H1 (cell line): ENCODE measurements around the gene HCST. TPM values are rescaled to one million over a fixed set of nuclear protein-coding genes. Genes with fewer than 3 reads are reported as not detected.

ENCODE experiments used
- CTCF ChIA-PET: fragments of 300-600 bp; sonication (Branson Sonifier 250); formaldehyde crosslinking; loops from one replicate; lab custom pipeline; 2021; ENCODE audit not compliant: partially characterized antibody; lab: Charles Lee
- POLR2A ChIA-PET: fragments of 300-600 bp; sonication (Branson Sonifier 250); formaldehyde crosslinking; loops from one replicate; lab custom pipeline; 2021; ENCODE audit warnings: inconsistent platforms; ENCODE audit not compliant: partially characterized antibody; lab: Charles Lee
- DNase-seq, 2 experiments: peaks; one replicate each; pipeline versions ENCODE4 v3.0.0 to v3.0.0-alpha.2; 2010 to 2022; ENCODE audit warnings: low spot score in 2 of 2, low read depth in 1 of 2, mixed read lengths in 1 of 2
- FAIRE-seq: peaks from 2 replicates; lab custom pipeline; 2011; peaks lifted over from hg19 to GRCh38; lab: Jason Lieb, UNC
- H2AFZ ChIP-seq: 2 replicates; pipeline ENCODE4 v1.8.1; 2012; ENCODE audit warnings: low read length, inconsistent platforms
- H2AK5ac ChIP-seq: 2 replicates; pipeline ENCODE4 v1.6.1; 2013; ENCODE audit warnings: low read depth, low read length
- H2BK120ac ChIP-seq: replicated peaks from 2 replicates; pipeline ENCODE3; 2013; ENCODE audit warnings: low read depth, low read length, inconsistent platforms
- H2BK12ac ChIP-seq: 2 replicates; pipeline ENCODE4 v1.6.1; 2013; ENCODE audit warnings: low read depth, low read length
- H2BK15ac ChIP-seq: 2 replicates; pipeline ENCODE4 v1.6.1; 2013; ENCODE audit warnings: low read length
- H2BK20ac ChIP-seq: 2 replicates; pipeline ENCODE4 v1.6.1; 2013; ENCODE audit warnings: low read length
- H2BK5ac ChIP-seq: 2 replicates; pipeline ENCODE4 v1.6.1; 2013; ENCODE audit warnings: low read depth, low read length
- H3K14ac ChIP-seq: 2 replicates; pipeline ENCODE4 v1.6.1; 2013; ENCODE audit warnings: inconsistent platforms; ENCODE audit not compliant: insufficient read length
- H3K18ac ChIP-seq: 2 replicates; pipeline ENCODE4 v1.6.1; 2013; ENCODE audit warnings: low read length; ENCODE audit errors: extremely low read depth
- H3K23ac ChIP-seq: 2 replicates; pipeline ENCODE4 v1.6.1; 2013; ENCODE audit warnings: inconsistent platforms; ENCODE audit not compliant: insufficient read length
- H3K23me2 ChIP-seq: 2 replicates; pipeline ENCODE4 v1.6.1; 2013; ENCODE audit warnings: low read depth, low read length
- H3K27ac ChIP-seq: 2 replicates; pipeline ENCODE4 v1.6.1; 2011; ENCODE audit warnings: low read depth, low read length, inconsistent platforms
- H3K27me3 ChIP-seq, 4 experiments: replicated peaks in 1 of 4; 1 replicate in 1 of 4; 2 replicates in 3 of 4; pipeline versions ENCODE4 v1.6.1 to v1.8.1; 2011 to 2013; ENCODE audit warnings: low read length in 3 of 4, mild to moderate bottlenecking in 3 of 4, inconsistent platforms in 2 of 4, mixed read lengths in 2 of 4, moderate library complexity in 1 of 4; ENCODE audit not compliant: control insufficient read depth in 3 of 4, insufficient read depth in 3 of 4; ENCODE audit errors: extremely low read depth in 1 of 4
- H3K36me3 ChIP-seq, 4 experiments: 2 replicates each; pipeline versions ENCODE4 v1.6.1 to v1.8.1; 2011 to 2013; ENCODE audit warnings: mild to moderate bottlenecking in 4 of 4, low read length in 3 of 4, moderate library complexity in 2 of 4, control low read depth in 1 of 4, inconsistent platforms in 1 of 4; ENCODE audit not compliant: insufficient read depth in 4 of 4, control insufficient read depth in 2 of 4
- H3K4ac ChIP-seq: replicated peaks from 2 replicates; pipeline ENCODE3; 2013; ENCODE audit warnings: low read length, low read depth, mixed read lengths, inconsistent platforms; ENCODE audit not compliant: insufficient read length
- H3K4me1 ChIP-seq, 4 experiments: replicated peaks in 1 of 4; 1 replicate in 1 of 4; 2 replicates in 3 of 4; pipeline versions ENCODE4 v1.6.1 to v1.8.1; 2011 to 2013; ENCODE audit warnings: low read length in 3 of 4, inconsistent platforms in 2 of 4, mixed read lengths in 1 of 4; ENCODE audit not compliant: insufficient read depth in 4 of 4, control insufficient read depth in 3 of 4
- H3K4me2 ChIP-seq, 2 experiments: 2 replicates each; pipeline versions ENCODE4 v1.6.1 to v1.8.1; 2011 to 2013; ENCODE audit warnings: low read depth in 2 of 2, low read length in 2 of 2, control low read depth in 1 of 2, inconsistent platforms in 1 of 2, mild to moderate bottlenecking in 1 of 2; ENCODE audit not compliant: insufficient read depth in 1 of 2
- H3K4me3 ChIP-seq, 4 experiments: fragments of 200-600, 300-600 bp in 1 of 4; sonication (generic), shearing (Covaris generic), sonication (Bioruptor Twin) in 1 of 4; 2 replicates each; pipeline versions ENCODE4 v1.5.1 to v1.8.1; 2011 to 2016; ENCODE audit warnings: low read length in 4 of 4, low read depth in 3 of 4, control low read depth in 2 of 4, inconsistent platforms in 2 of 4, mild to moderate bottlenecking in 2 of 4, mixed read lengths in 1 of 4, moderate library complexity in 1 of 4; ENCODE audit not compliant: insufficient read depth in 2 of 4; ENCODE audit errors: extremely low read depth in 1 of 4
- H3K56ac ChIP-seq: replicated peaks from 2 replicates; pipeline ENCODE3; 2013; ENCODE audit warnings: low read depth, mild to moderate bottlenecking, mixed read lengths, low read length, inconsistent platforms; ENCODE audit not compliant: insufficient read length
- H3K79me1 ChIP-seq: 2 replicates; pipeline ENCODE4 v1.6.1; 2013; ENCODE audit warnings: low read depth, low read length, control low read depth
- H3K79me2 ChIP-seq, 2 experiments: 2 replicates each; pipeline versions ENCODE4 v1.6.1 to v1.8.1; 2012 to 2013; ENCODE audit warnings: low read length in 2 of 2, mild to moderate bottlenecking in 2 of 2, inconsistent platforms in 1 of 2; ENCODE audit not compliant: insufficient read depth in 2 of 2, control insufficient read depth in 1 of 2
- H3K9ac ChIP-seq, 4 experiments: replicated peaks in 1 of 4; 1 replicate in 1 of 4; 2 replicates in 3 of 4; pipeline versions ENCODE4 v1.6.1 to v1.8.1; 2011 to 2013; ENCODE audit warnings: low read depth in 3 of 4, low read length in 3 of 4, control low read depth in 2 of 4, mild to moderate bottlenecking in 2 of 4, moderate library complexity in 2 of 4, inconsistent platforms in 1 of 4; ENCODE audit errors: extremely low read depth in 1 of 4
- H3K9me3 ChIP-seq, 2 experiments: 2 replicates each; pipeline versions ENCODE4 v1.6.1 to v1.8.1; 2012 to 2013; ENCODE audit warnings: mild to moderate bottlenecking in 2 of 2, moderate library complexity in 2 of 2, control low read depth in 1 of 2, inconsistent platforms in 1 of 2, low read depth in 1 of 2, low read length in 1 of 2, mixed read lengths in 1 of 2; ENCODE audit not compliant: insufficient read depth in 2 of 2
- H4K20me1 ChIP-seq, 2 experiments: replicated peaks in 1 of 2; 2 replicates each; pipeline versions ENCODE3 to v1.8.1; 2011 to 2013; ENCODE audit warnings: inconsistent platforms in 2 of 2, low read length in 2 of 2, mild to moderate bottlenecking in 1 of 2; ENCODE audit not compliant: insufficient read depth in 2 of 2, control insufficient read depth in 1 of 2
- H4K5ac ChIP-seq: 2 replicates; pipeline ENCODE4 v1.6.1; 2013; ENCODE audit warnings: low read length, low read depth, mixed read lengths, inconsistent platforms; ENCODE audit not compliant: insufficient read length
- H4K8ac ChIP-seq: 2 replicates; pipeline ENCODE4 v1.8.0; 2013; ENCODE audit warnings: mild to moderate bottlenecking, moderate library complexity, low read length, inconsistent platforms; ENCODE audit not compliant: insufficient read depth; ENCODE audit errors: extremely low read depth
- H4K91ac ChIP-seq: replicated peaks from 2 replicates; pipeline ENCODE3; 2013; ENCODE audit warnings: low read length, mixed read lengths, inconsistent platforms; ENCODE audit not compliant: insufficient read length
- BACH1 ChIP-seq: IDR thresholded peaks from 2 replicates; pipeline ENCODE4 v1.6.1; 2012; ENCODE audit warnings: low read length, improper control_type of control experiment
- CBX5 ChIP-seq: fragments of 300-800, 300-1000 bp; sonication (generic); IDR thresholded peaks from 2 replicates; pipeline ENCODE4 v1.7.1; 2016; ENCODE audit warnings: antibody characterized with exemption, low read length, low read depth
- CHD1 ChIP-seq: IDR thresholded peaks from 2 replicates; pipeline ENCODE4 v1.6.1; 2012; ENCODE audit warnings: low read depth, low read length, improper control_type of control experiment
- EZH2 ChIP-seq: fragments of 200-600 bp; sonication (generic); IDR thresholded peaks from 2 replicates; pipeline ENCODE4 v1.7.1; 2012; ENCODE audit warnings: low read depth, mild to moderate bottlenecking, moderate library complexity, low read length, inconsistent platforms; ENCODE audit not compliant: severe bottlenecking
- GTF2F1 ChIP-seq: IDR thresholded peaks from 2 replicates; pipeline ENCODE4 v1.6.1; 2012; ENCODE audit warnings: low read depth, low read length, improper control_type of control experiment, borderline replicate concordance
- KDM5A ChIP-seq: fragments of 200-600 bp; IDR thresholded peaks from 2 replicates; pipeline ENCODE4 v1.7.1; 2012; ENCODE audit warnings: mild to moderate bottlenecking, low read length, inconsistent platforms, mixed read lengths
- MAX ChIP-seq: IDR thresholded peaks from 2 replicates; pipeline ENCODE4 v1.6.1; 2012; ENCODE audit warnings: inconsistent platforms
- NRF1 ChIP-seq: IDR thresholded peaks from 2 replicates; pipeline ENCODE4 v1.6.1; 2011; ENCODE audit warnings: mild to moderate bottlenecking, low read depth, low read length, improper control_type of control experiment
- POLR2AphosphoS5 ChIP-seq: IDR thresholded peaks from 2 replicates; pipeline ENCODE4 v1.6.1; 2011; ENCODE audit warnings: low read depth, low read length
- RAD21 ChIP-seq, 2 experiments: IDR thresholded peaks in 1 of 2; conservative IDR thresholded peaks in 1 of 2; 2 replicates each; pipeline ENCODE4 v1.6.1; 2011; ENCODE audit warnings: low read depth in 2 of 2, low read length in 2 of 2, improper control_type of control experiment in 1 of 2, inconsistent platforms in 1 of 2, mild to moderate bottlenecking in 1 of 2, moderate library complexity in 1 of 2
- RFX5 ChIP-seq: IDR thresholded peaks from 2 replicates; pipeline ENCODE4 v1.6.1; 2011; ENCODE audit warnings: low read depth, low read length, improper control_type of control experiment, borderline replicate concordance
- SAP30 ChIP-seq: fragments of 300-600 bp; sonication (generic); IDR thresholded peaks from 2 replicates; pipeline ENCODE4 v1.7.1; 2012; ENCODE audit warnings: low read length, moderate library complexity, mild to moderate bottlenecking, inconsistent platforms; ENCODE audit not compliant: insufficient read depth, insufficient replicate concordance
- ZNF274 ChIP-seq: IDR thresholded peaks from 2 replicates; pipeline ENCODE4 v1.7.0; 2012; ENCODE audit warnings: low read length, borderline replicate concordance; ENCODE audit errors: extremely low read depth
- WGBS, 2 experiments: shearing (Covaris generic) in 1 of 2; methylation state at CpG; one replicate each; pipeline versions ENCODE4 v1.1.6 to v1.1.7; 2013 to 2015; ENCODE audit warnings: low lambda C conversion rate in 2 of 2, mixed read lengths in 2 of 2, inconsistent platforms in 1 of 2, low coverage in 1 of 2, missing lambda C conversion rate in 1 of 2; ENCODE audit not compliant: insufficient replicate concordance in 2 of 2, insufficient coverage in 1 of 2, insufficient read length in 1 of 2; ENCODE audit errors: extremely low coverage in 1 of 2, missing lambda C conversion rate in 1 of 2; 5-methylcytosine and 5-hydroxymethylcytosine counted together
- polyA plus RNA-seq, 7 experiments: library from polyadenylated mRNA; depleted of rRNA in 3 of 7; stranded (reverse) in 5 of 7; unstranded in 2 of 7; fragments of >200 nt in 5 of 7; fragments of 200-250 nt in 2 of 7; gene quantifications; 1 replicate in 5 of 7; 2 replicates in 1 of 7; 4 replicates in 1 of 7; pipeline versions ENCODE4 v1.2.1 to v1.2.3, GENCODE V29; 2011 to 2013; ENCODE audit warnings: missing spikeins in 2 of 7, mixed read lengths in 2 of 7
- total RNA-seq: library from RNA; stranded (reverse); fragmentation: NEBNext Ultra II Directional; extraction: Animal tissue kit (Norgen Biotek cat#: 25700); gene quantifications from 2 replicates; pipeline ENCODE4 v1.2.1, GENCODE V29; 2021

Gene HCST
- total and polyA plus RNA-seq, 2 of the 8 experiments (the other 6 are each of a cell fraction or from before 2014, with no cell fraction given), result 2.8 TPM; not detected in 1

- Histone ChIP-seq H3K27ac (no peak overlapping the region), H3K79me2 (no peaks in the 10 kb centered on the region), H2AK5ac (no peak overlapping the region), H2BK15ac (no peak overlapping the region), H3K18ac (no peak overlapping the region), H4K8ac (no peak overlapping the region), H2AFZ (no peak overlapping the region), H3K36me3 (peaks cover 10 to 25% (median 20%) of the 10 kb centered on the region in 4 experiments), H3K9me3 (no peaks in the 10 kb centered on the region), H3K23ac (no peak overlapping the region), H3K56ac (no peak overlapping the region), H4K5ac (no peak overlapping the region), H2BK5ac (no peak overlapping the region), H3K4ac (no peak overlapping the region), H3K14ac (no peak overlapping the region), H2BK12ac (no peak overlapping the region), H3K23me2 (no peaks in the 10 kb centered on the region), H4K91ac (no peak overlapping the region), H3K4me1 (no peaks in the 10 kb centered on the region), H3K4me3 (no peak overlapping the region), H3K4me2 (no peak overlapping the region), H4K20me1 (peaks cover 0 to 6% of the 10 kb centered on the region in 2 experiments), H3K9ac (no peak overlapping the region), H3K79me1 (no peaks in the 10 kb centered on the region), H2BK20ac (no peak overlapping the region), H2BK120ac (no peak overlapping the region), H3K27me3 (no peaks in the 10 kb centered on the region)
- ChIA-PET POLR2A (interaction anchor here (1.2 to 1.9 kb wide), 2 partner anchors 9 to 45 kb away, joined by 4 to 6 read pairs; no protein-coding TSS in a partner anchor), CTCF (interaction anchor here (1.0 to 1.8 kb wide), 4 partner anchors 21 to 66 kb away, joined by 3 to 5 read pairs (median 4); partner anchors contain the start of gene TYROBP)
- DNase-seq, result no peak
- 91% methylated on average over 5 of the region's 5 CpGs; no CpG with 5 or more reads in 1 of the 2 experiments for WGBS, 2 experiments
- FAIRE-seq, result no peak
- TF ChIP-seq KDM5A (no peak), SAP30 (no peak), CBX5 (no peak), GTF2F1 (no peak), ZNF274 (no peak), BACH1 (no peak), NRF1 (no peak), MAX (no peak), RFX5 (no peak), RAD21 (IDR thresholded peaks at IDR 0.05 in 1 of 2, conservative IDR thresholded peaks at IDR 0.05 in 1 of 2; ENCODE audit: low read depth in 2 of 2, low read length in 2 of 2) (no peak), EZH2 (no peak), POLR2AphosphoS5 (no peak), CHD1 (no peak)
Measured at GRCh38 chr19:35887197-35887596, 15.1 kb upstream of the HCST start.
